Endothelial cell of umbilical vein (primary cell): Measurements from ENCODE around the gene CYGB. TPM values are rescaled to one million over a fixed set of nuclear protein-coding genes. Genes with fewer than 3 reads are reported as not detected.

ENCODE experiments used
- BruUV-seq: library from RNA; stranded (reverse); fragments of 400-500 nt; replicated peaks from 2 replicates; lab custom pipeline; 2021; lab: Mats Ljungman, UMichigan
- CTCF ChIA-PET: fragments of 300-600, 350-600 bp; sonication (Branson Sonifier 250); formaldehyde crosslinking; loops from one replicate; lab custom pipeline; 2021; ENCODE audit warnings: antibody characterized with exemption, inconsistent platforms; lab: Charles Lee
- POLR2A ChIA-PET: fragments of 300-600, 350-600 bp; sonication (Branson Sonifier 250); formaldehyde crosslinking; loops from one replicate; lab custom pipeline; 2021; ENCODE audit warnings: antibody characterized with exemption, inconsistent platforms; lab: Charles Lee
- DNase-seq: peaks from one replicate; pipeline ENCODE4 v3.0.0-alpha.2; 2011; ENCODE audit warnings: low read depth, low spot score
- FAIRE-seq: peaks from 2 replicates; lab custom pipeline; 2011; peaks lifted over from hg19 to GRCh38; lab: Jason Lieb, UNC
- H2AFZ ChIP-seq: 2 replicates; pipeline ENCODE4 v1.6.0; 2012; ENCODE audit warnings: low read depth, low read length, control low read depth, inconsistent platforms
- H3K27ac ChIP-seq: 2 replicates; pipeline ENCODE4 v1.5.1; 2011; ENCODE audit warnings: low read depth, mild to moderate bottlenecking, control low read depth, low read length, moderate library complexity; ENCODE audit not compliant: insufficient read depth
- H3K27me3 ChIP-seq, 2 experiments: 2 replicates each; pipeline versions ENCODE4 v1.6.0 to v1.6.1; 2011; ENCODE audit warnings: low read length in 2 of 2, mixed read lengths in 1 of 2; ENCODE audit not compliant: control insufficient read depth in 2 of 2, insufficient read depth in 2 of 2
- H3K36me3 ChIP-seq, 2 experiments: 2 replicates in 1 of 2; 3 replicates in 1 of 2; pipeline ENCODE4 v1.5.1; 2011; ENCODE audit warnings: low read length in 2 of 2, mild to moderate bottlenecking in 1 of 2, moderate library complexity in 1 of 2; ENCODE audit not compliant: control insufficient read depth in 2 of 2, insufficient read depth in 2 of 2; ENCODE audit errors: extremely low read depth in 1 of 2
- H3K4me1 ChIP-seq: 3 replicates; pipeline ENCODE4 v1.5.1; 2011; ENCODE audit warnings: mild to moderate bottlenecking, low read length; ENCODE audit not compliant: control insufficient read depth, insufficient read depth; ENCODE audit errors: extremely low read depth
- H3K4me2 ChIP-seq: 2 replicates; pipeline ENCODE4 v1.6.1; 2011; ENCODE audit warnings: low read length, control low read depth, mixed read lengths; ENCODE audit not compliant: insufficient read depth
- H3K4me3 ChIP-seq, 3 experiments: fragments of 200-600 bp in 1 of 3; sonication (generic), shearing (Covaris generic) in 1 of 3; replicated peaks in 1 of 3; 2 replicates each; pipeline ENCODE4 v1.5.1; 2011 to 2016; ENCODE audit warnings: control low read depth in 3 of 3, low read length in 3 of 3, mild to moderate bottlenecking in 2 of 3, inconsistent platforms in 1 of 3, low read depth in 1 of 3, moderate library complexity in 1 of 3; ENCODE audit not compliant: insufficient read depth in 1 of 3
- H3K79me2 ChIP-seq: 2 replicates; pipeline ENCODE4 v1.6.0; 2012; ENCODE audit warnings: low read length, inconsistent platforms; ENCODE audit not compliant: control insufficient read depth, insufficient read depth
- H3K9ac ChIP-seq: replicated peaks from 2 replicates; pipeline ENCODE3; 2011; ENCODE audit warnings: low read length, control low read depth; ENCODE audit not compliant: insufficient read depth; ENCODE audit errors: extremely low read depth
- H3K9me1 ChIP-seq: replicated peaks from 3 replicates; pipeline ENCODE4 v1.6.0; 2011; ENCODE audit warnings: mild to moderate bottlenecking, low read length; ENCODE audit not compliant: control insufficient read depth, insufficient read depth; ENCODE audit errors: extremely low read depth
- H3K9me3 ChIP-seq: replicated peaks from 2 replicates; pipeline ENCODE4 v1.5.1; 2012; ENCODE audit warnings: low read length, inconsistent platforms; ENCODE audit not compliant: control insufficient read depth, insufficient read depth
- H4K20me1 ChIP-seq: replicated peaks from 2 replicates; pipeline ENCODE3; 2011; ENCODE audit warnings: mild to moderate bottlenecking, low read length; ENCODE audit not compliant: control insufficient read depth, insufficient read depth; ENCODE audit errors: extremely low read depth
- CTCF ChIP-seq, 2 donors: IDR thresholded peaks; 1 replicate in 1 of 2; 2 replicates in 1 of 2; pipeline ENCODE4 v1.5.1; 2011; ENCODE audit warnings: low read length in 2 of 2, mild to moderate bottlenecking in 2 of 2, moderate library complexity in 2 of 2, control low read depth in 1 of 2, inconsistent platforms in 1 of 2, low read depth in 1 of 2; ENCODE audit not compliant: insufficient read depth in 1 of 2; ENCODE audit errors: extremely low read depth in 1 of 2
- EZH2 ChIP-seq: IDR thresholded peaks from 2 replicates; pipeline ENCODE4 v1.6.1; 2012; ENCODE audit warnings: borderline replicate concordance, low read depth, mild to moderate bottlenecking, moderate library complexity, low read length, inconsistent platforms; ENCODE audit not compliant: severe bottlenecking
- FOS ChIP-seq: IDR thresholded peaks from 2 replicates; pipeline ENCODE4 v1.6.1; 2011; ENCODE audit warnings: mild to moderate bottlenecking, low read length, moderate library complexity, borderline replicate concordance; ENCODE audit not compliant: insufficient read depth
- GATA2 ChIP-seq: IDR thresholded peaks from 2 replicates; pipeline ENCODE4 v1.7.0; 2011; ENCODE audit warnings: low read depth, mild to moderate bottlenecking, moderate library complexity, mixed read lengths, low read length; ENCODE audit not compliant: insufficient read length, insufficient read depth
- JUN ChIP-seq: IDR thresholded peaks from 2 replicates; pipeline ENCODE4 v1.6.1; 2011; ENCODE audit warnings: borderline replicate concordance, low read depth; ENCODE audit not compliant: insufficient read length, insufficient read depth
- MAX ChIP-seq: IDR thresholded peaks from 2 replicates; pipeline ENCODE4 v1.6.1; 2011; ENCODE audit not compliant: insufficient read depth, insufficient read length
- MYC ChIP-seq: IDR thresholded peaks from one replicate; pipeline ENCODE4 v1.6.1; 2011; ENCODE audit warnings: mild to moderate bottlenecking, low read depth, low read length
- POLR2A ChIP-seq: IDR thresholded peaks from 2 replicates; pipeline ENCODE4 v1.6.1; 2012; ENCODE audit warnings: low read depth, mild to moderate bottlenecking, control low read depth, low read length
- POLR2AphosphoS5 ChIP-seq: IDR thresholded peaks from 2 replicates; pipeline ENCODE4 v1.6.1; 2012; ENCODE audit warnings: low read depth, mild to moderate bottlenecking, control low read depth, low read length, moderate library complexity; ENCODE audit not compliant: insufficient read depth
- dilution Hi-C: fragments of 300-500 bp; cut with MboI; formaldehyde crosslinking; loops from one replicate; pipeline ENCODE4 v1.15.0; 2019; ENCODE audit warnings: low sequenced_read_pairs; ENCODE audit not compliant: extremely low pct_ligation_motif_present
- intact Hi-C: fragments of 100-400 bp; cut with micrococcal nuclease; formaldehyde crosslinking; loops from one replicate; pipeline ENCODE4 v1.10.0; 2022
- polyA plus RNA-seq, 4 experiments: library from polyadenylated mRNA; depleted of rRNA in 3 of 4; stranded (reverse) in 3 of 4; unstranded in 1 of 4; fragments of >200 nt; gene quantifications; 2 replicates each; pipeline versions ENCODE4 v1.2.1 to v1.2.3, GENCODE V29; 2011 to 2012; ENCODE audit warnings: missing spikeins in 1 of 4
- total RNA-seq: library from RNA; stranded (reverse); gene quantifications from 2 replicates; pipeline ENCODE4 v1.2.3, GENCODE V29; 2021

CYGB gene
- total and polyA plus RNA-seq, 2 donors (not counting 3 experiments of a cell fraction or from before 2014, with no cell fraction given): 0.22 to 0.91 TPM

DNA sequence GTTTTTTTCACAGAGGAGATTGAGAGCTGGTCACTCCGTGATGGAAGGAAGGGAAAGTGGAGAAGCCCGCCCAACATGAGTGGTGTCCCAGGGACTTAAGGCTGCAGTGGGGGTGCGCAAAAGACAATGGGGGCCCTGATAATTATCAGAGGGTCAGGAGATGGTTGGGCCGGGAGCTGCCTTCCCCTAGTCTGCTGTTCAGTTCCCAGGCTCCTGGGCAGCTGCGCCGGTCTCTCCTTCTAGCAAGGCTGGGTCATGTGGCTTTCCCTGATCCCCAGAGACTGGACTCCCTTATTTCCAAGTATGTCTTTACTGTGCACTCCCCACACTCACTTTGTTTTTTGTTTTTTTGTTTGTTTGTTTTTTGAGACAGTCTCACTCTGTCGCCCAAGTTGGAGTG is 16.2 kb downstream of the CYGB start:
- FAIRE-seq (no peak), DNase-seq (no peak)
- Histone ChIP-seq H2AFZ (no peak overlapping the region), H3K9ac (no peak overlapping the region), H3K27me3 (no peaks in the 10 kb centered on the region), H3K79me2 (no peaks in the 10 kb centered on the region), H3K9me1 (no peaks in the 10 kb centered on the region), H4K20me1 (no peaks in the 10 kb centered on the region), H3K4me2 (no peak overlapping the region), H3K4me1 (no peaks in the 10 kb centered on the region), H3K27ac (no peak overlapping the region), H3K4me3 (no peak overlapping the region), H3K9me3 (no peaks in the 10 kb centered on the region), H3K36me3 (no peaks in the 10 kb centered on the region)
- ChIA-PET CTCF (interaction anchor here (1.1 to 5.9 kb wide), 4 partner anchors 11 to 160 kb away, joined by 3 to 112 read pairs (median 70); no protein-coding TSS in a partner anchor), POLR2A (no interaction called here)
- BruUV-seq: no TSS peak
- TF ChIP-seq GATA2 (no peak), EZH2 (no peak), CTCF (IDR thresholded peaks at IDR 0.05; ENCODE audit: extremely low read depth in 1 of 2, insufficient read depth in 1 of 2, low read depth in 1 of 2, low read length in 2 of 2) (no peak), JUN (no peak), FOS (no peak), MYC (no peak), POLR2A (no peak), MAX (no peak), POLR2AphosphoS5 (no peak)
- intact Hi-C loops (loop anchor here (10.0 kb wide), 1 partner anchor 194 kb away; the partner anchor contains the start of gene MXRA7), dilution Hi-C loops (no loop called here)
